HFF-Myc (cell line): ENCODE results near the gene URB1.

ENCODE experiments used
- DNase-seq: peaks from one replicate; pipeline ENCODE4 v3.0.0-alpha.2; 2011; ENCODE audit warnings: low read depth; ENCODE audit errors: extremely low read depth
- H3K4me3 ChIP-seq: replicated peaks from 2 replicates; pipeline ENCODE4 v1.5.1; 2011; ENCODE audit warnings: low read depth, mild to moderate bottlenecking, control low read depth, low read length
- TF ChIP-seq, protein P1 (sequence below): IDR thresholded peaks from 2 replicates; pipeline ENCODE4 v1.5.1; 2012; ENCODE audit warnings: mild to moderate bottlenecking, low read depth, low read length, control low read depth; ENCODE audit errors: missing control alignments

The URB1 gene

DNA sequence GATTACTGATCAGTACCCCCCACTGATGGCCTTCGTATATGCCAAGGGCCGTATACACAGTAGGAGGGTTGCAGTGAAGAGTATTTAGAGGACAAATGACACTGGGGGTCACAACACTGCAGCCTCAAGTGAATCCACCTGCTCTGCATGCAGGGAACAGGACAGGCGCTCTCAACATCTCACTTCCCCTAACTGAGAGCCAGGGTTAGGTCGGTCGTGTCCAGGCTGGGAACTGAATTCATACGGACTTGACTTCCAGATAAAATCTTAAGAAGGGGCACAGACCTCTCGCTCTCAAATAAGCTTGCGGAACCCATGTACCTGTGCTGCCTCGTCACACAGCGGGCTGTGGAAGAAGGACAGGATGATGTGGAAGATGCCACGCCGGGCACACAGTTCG lies 71.3 kb downstream of the URB1 start:
- no peak overlapping the region for H3K4me3 ChIP-seq
- TF ChIP-seq, protein P1, sequence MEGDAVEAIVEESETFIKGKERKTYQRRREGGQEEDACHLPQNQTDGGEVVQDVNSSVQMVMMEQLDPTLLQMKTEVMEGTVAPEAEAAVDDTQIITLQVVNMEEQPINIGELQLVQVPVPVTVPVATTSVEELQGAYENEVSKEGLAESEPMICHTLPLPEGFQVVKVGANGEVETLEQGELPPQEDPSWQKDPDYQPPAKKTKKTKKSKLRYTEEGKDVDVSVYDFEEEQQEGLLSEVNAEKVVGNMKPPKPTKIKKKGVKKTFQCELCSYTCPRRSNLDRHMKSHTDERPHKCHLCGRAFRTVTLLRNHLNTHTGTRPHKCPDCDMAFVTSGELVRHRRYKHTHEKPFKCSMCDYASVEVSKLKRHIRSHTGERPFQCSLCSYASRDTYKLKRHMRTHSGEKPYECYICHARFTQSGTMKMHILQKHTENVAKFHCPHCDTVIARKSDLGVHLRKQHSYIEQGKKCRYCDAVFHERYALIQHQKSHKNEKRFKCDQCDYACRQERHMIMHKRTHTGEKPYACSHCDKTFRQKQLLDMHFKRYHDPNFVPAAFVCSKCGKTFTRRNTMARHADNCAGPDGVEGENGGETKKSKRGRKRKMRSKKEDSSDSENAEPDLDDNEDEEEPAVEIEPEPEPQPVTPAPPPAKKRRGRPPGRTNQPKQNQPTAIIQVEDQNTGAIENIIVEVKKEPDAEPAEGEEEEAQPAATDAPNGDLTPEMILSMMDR: no peak
- no peak for DNase-seq

DNA sequence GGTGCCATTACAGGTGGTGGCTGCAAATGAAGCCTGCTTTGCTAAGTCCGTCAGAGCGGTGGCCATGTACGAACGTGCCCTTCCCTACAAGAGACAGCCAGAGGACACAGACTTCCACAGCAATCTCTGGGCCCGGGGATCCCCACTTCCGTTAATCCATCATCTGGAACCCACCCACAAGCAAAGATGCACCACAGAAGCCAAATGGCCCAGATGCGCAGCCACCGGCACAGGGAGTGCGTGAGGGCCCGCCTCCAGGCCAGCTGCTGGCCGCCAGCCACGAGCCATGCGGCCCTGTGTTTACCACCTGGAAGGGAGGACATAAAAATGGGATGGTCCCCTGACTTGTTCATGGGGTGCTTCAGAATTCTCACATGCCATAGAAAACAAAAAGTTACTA lies 72.1 kb downstream of the URB1 start:
- no peak for DNase-seq
- TF ChIP-seq, protein P1: no peak
- H3K4me3 ChIP-seq: no peak overlapping the region

DNA sequence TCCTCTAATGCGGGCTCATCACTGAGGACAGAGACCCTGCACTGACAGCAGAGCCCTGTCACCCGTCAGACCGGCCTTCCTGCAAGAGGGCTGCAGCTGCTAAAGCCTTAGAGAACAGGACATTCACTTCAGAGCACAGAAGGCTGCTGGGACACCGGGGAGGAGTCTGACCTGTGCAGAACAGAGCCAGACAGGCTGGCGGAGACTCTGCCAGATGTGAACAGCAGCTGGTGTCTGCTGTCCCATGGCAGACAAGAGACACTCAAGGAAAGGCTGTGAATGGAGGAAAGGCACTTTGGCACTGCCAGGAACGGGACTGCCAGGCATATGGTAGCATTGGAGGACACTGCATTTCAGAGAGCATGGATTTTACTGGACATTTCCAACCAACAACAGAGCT lies 72.8 kb downstream of the URB1 start:
- no peak for DNase-seq
- H3K4me3 ChIP-seq: no peak overlapping the region
- TF ChIP-seq, protein P1: no peak

DNA sequence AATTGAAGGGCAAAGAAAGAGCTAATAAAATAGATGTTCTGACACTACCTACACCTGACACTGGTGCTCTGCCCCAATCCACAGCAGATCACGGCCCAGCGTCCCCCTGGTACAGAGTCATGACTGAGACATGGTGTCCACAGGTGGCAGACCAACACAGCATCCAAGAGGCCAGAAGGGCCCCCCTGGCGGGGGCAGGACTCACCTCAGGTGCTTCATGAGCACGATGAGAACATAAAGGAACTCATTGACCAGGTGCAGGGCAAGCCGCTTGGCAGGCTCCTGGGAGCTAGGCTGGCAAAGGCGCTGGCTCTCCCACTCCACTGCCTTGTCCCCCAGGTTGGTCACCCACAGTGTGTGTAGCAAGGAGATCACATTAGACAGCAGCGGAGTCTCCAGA lies 73.8 kb downstream of the URB1 start:
- no peak overlapping the region for H3K4me3 ChIP-seq
- TF ChIP-seq, protein P1: no peak
- no peak for DNase-seq

DNA sequence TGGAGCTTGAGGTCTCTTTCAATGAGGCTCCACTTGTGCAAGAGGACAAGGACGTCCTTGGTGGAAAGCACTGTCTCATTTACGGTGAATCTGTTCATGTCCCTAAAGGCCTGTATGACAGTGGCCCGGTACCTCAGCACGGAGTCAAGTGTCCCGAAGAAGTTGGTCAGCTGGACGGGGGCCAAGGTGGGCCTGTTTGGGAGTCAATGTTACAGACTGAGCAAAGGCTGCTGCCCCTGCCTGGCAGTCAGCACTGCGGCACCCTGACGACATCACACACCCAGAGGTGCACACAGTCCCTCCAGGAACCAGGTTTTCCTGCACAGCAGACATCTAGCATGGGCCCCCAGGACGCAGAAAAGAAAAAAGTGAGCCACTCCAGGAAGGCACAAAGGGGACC lies 75.1 kb downstream of the URB1 start:
- DNase-seq: no peak
- H3K4me3 ChIP-seq: no peak overlapping the region
- TF ChIP-seq, protein P1: no peak

DNA sequence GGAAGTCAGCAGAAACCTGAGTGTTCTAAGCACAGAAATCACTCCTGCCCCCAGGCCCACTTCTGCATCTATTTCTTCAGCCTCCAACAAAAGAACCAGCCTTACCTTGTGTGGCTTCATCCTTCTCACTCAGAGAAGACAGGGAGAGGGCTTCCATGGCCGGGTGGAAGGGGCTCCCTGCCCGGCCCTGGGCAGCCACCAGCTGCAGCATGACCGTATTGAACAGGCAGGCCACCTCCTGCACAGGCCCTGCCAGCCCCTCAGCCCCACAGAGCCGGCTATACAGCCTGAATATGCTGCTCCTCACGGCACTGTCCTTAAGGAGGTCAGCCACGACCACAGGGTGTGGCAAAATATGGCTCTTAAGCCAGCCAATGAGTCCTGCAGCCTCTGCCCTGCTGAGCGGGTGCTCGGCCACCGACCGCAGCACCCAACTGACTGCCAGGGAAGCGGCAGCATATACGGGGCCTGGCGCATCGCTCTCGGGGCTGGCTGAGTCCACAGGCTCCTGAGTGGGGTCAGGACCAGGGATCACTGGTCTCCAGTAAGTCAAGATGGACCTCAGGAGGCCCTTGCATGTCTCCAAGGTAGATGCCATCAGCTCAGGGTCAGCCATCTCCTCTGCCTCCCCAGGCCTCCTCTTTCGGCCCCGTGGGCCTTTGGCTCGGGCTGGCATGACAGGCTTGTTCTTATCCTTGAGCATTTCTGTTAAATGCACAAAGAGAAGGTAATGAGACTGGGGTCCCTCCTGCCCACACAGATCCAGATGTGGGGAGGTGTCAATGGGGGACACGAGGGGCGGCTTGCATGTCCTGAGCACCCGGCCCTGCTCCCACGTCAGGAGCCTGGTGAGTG lies 76.2 kb downstream of the URB1 start:
- TF ChIP-seq, protein P1: no peak
- H3K4me3 ChIP-seq: no peak overlapping the region
- DNase-seq: no peak
